GM23338 (cell line): Measurements from ENCODE around the gene PLEKHG4B. TPM values are rescaled to one million over a fixed set of nuclear protein-coding genes. Genes with fewer than 3 reads are reported as not detected.

Experiments
- ATAC-seq: fragments of 200-7000 bp; cut with Tn5 transposase; 3 replicates; pipeline ENCODE4 v1.9.1; 2020
- DNase-seq: peaks from one replicate; pipeline ENCODE4 v3.0.0-alpha.2; 2015; ENCODE audit warnings: low spot score
- H2AFZ ChIP-seq: fragments of 200-600 bp; sonication (generic); 2 replicates; pipeline ENCODE4 v1.8.0; 2016; ENCODE audit warnings: antibody characterized with exemption, mild to moderate bottlenecking, moderate library complexity
- H3F3A ChIP-seq: fragments of 200-600 bp; sonication (generic); replicated peaks from 2 replicates; pipeline ENCODE4 v1.8.0; 2017; ENCODE audit warnings: antibody characterized with exemption, mixed run types, low read depth
- H3K27ac ChIP-seq: fragments of 200-600 bp; sonication (generic); 2 replicates; pipeline ENCODE4 v1.6.1; 2016; ENCODE audit warnings: low read depth
- H3K27me3 ChIP-seq: fragments of 200-600 bp; sonication (generic); 2 replicates; pipeline ENCODE4 v1.8.0; 2016; ENCODE audit warnings: mild to moderate bottlenecking, mixed run types, moderate library complexity; ENCODE audit not compliant: insufficient read depth
- H3K36me3 ChIP-seq: fragments of 200-600 bp; sonication (generic); 2 replicates; pipeline ENCODE4 v1.8.0; 2016; ENCODE audit warnings: mild to moderate bottlenecking; ENCODE audit not compliant: insufficient read depth
- H3K4me1 ChIP-seq: fragments of 200-600 bp; sonication (generic); 2 replicates; pipeline ENCODE4 v1.8.0; 2016; ENCODE audit warnings: mild to moderate bottlenecking, moderate library complexity; ENCODE audit not compliant: insufficient read depth
- H3K4me2 ChIP-seq: fragments of 200-600 bp; sonication (generic); 2 replicates; pipeline ENCODE4 v1.7.1; 2017; ENCODE audit warnings: mixed run types
- H3K4me3 ChIP-seq: fragments of 200-600 bp; sonication (generic); 2 replicates; pipeline ENCODE4 v1.6.1; 2016; ENCODE audit warnings: mixed run types
- H3K79me2 ChIP-seq: fragments of 200-600 bp; sonication (generic); replicated peaks from 2 replicates; pipeline ENCODE4 v1.8.0; 2017; ENCODE audit warnings: mild to moderate bottlenecking; ENCODE audit not compliant: insufficient read depth
- H3K9me2 ChIP-seq: fragments of 200-600 bp; sonication (generic); 2 replicates; pipeline ENCODE4 v1.8.0; 2017; ENCODE audit not compliant: insufficient read depth
- H4K20me1 ChIP-seq: fragments of 200-600 bp; sonication (generic); replicated peaks from 2 replicates; pipeline ENCODE4 v1.8.0; 2017; ENCODE audit warnings: mild to moderate bottlenecking; ENCODE audit not compliant: insufficient read depth
- H3K27ac Mint-ChIP-seq: 2 replicates; pipeline ENCODE4 v1.8.0; 2020; ENCODE audit warnings: inconsistent platforms, mild to moderate bottlenecking, moderate library complexity, mixed read lengths
- H3K27me3 Mint-ChIP-seq: 3 replicates; pipeline ENCODE4 v1.8.0; 2022; ENCODE audit warnings: low read depth, mild to moderate bottlenecking, moderate library complexity, mixed read lengths, inconsistent platforms; ENCODE audit not compliant: insufficient read depth, poor library complexity
- H3K36me3 Mint-ChIP-seq: 3 replicates; pipeline ENCODE4 v1.8.0; 2021; ENCODE audit warnings: low read depth, mild to moderate bottlenecking, inconsistent platforms, moderate library complexity, mixed read lengths
- H3K4me1 Mint-ChIP-seq: 3 replicates; pipeline ENCODE4 v1.8.0; 2020; ENCODE audit warnings: mild to moderate bottlenecking, inconsistent platforms, mixed read lengths
- H3K4me3 Mint-ChIP-seq: 3 replicates; pipeline ENCODE4 v1.8.0; 2021; ENCODE audit warnings: moderate library complexity, mild to moderate bottlenecking, inconsistent platforms, mixed read lengths
- H3K9me3 Mint-ChIP-seq: 3 replicates; pipeline ENCODE4 v1.8.0; 2020; ENCODE audit warnings: moderate library complexity, mild to moderate bottlenecking, inconsistent platforms, mixed read lengths
- CREB1 ChIP-seq: fragments of 250-450 bp; sonication (Bioruptor Pico); IDR thresholded peaks from 2 replicates; pipeline ENCODE4 v1.5.0; 2020; ENCODE audit warnings: low read depth, mild to moderate bottlenecking, moderate library complexity
- CTCF ChIP-seq, 2 experiments: fragments of 200-600 bp in 1 of 2; sonication (generic) in 1 of 2; conservative IDR thresholded peaks; 2 replicates each; pipeline versions ENCODE4 v1.5.1 to v1.6.1; 2016 to 2017; ENCODE audit warnings: antibody characterized with exemption in 2 of 2, low read depth in 2 of 2, mild to moderate bottlenecking in 2 of 2, moderate library complexity in 1 of 2
- ETS1 ChIP-seq: IDR thresholded peaks from 2 replicates; pipeline ENCODE4 v1.6.1; 2016; ENCODE audit warnings: antibody characterized with exemption
- EZH2 ChIP-seq: fragments of 200-600 bp; sonication (generic); IDR thresholded peaks from one replicate; pipeline ENCODE4 v1.8.0; 2017; ENCODE audit warnings: antibody characterized with exemption, mild to moderate bottlenecking, low read depth; ENCODE audit not compliant: unreplicated experiment
- EZH2phosphoT487 ChIP-seq: fragments of 200-600 bp; sonication (generic); IDR thresholded peaks from one replicate; pipeline ENCODE4 v1.8.1; 2018; ENCODE audit warnings: antibody characterized with exemption; ENCODE audit not compliant: unreplicated experiment
- JUNB ChIP-seq: IDR thresholded peaks from one replicate; pipeline ENCODE4 v1.6.1; 2016; ENCODE audit warnings: antibody characterized with exemption; ENCODE audit not compliant: unreplicated experiment
- NANOG ChIP-seq: IDR thresholded peaks from 2 replicates; pipeline ENCODE4 v1.6.1; 2016; ENCODE audit warnings: antibody characterized with exemption, borderline replicate concordance
- POLR2AphosphoS5 ChIP-seq: IDR thresholded peaks from 2 replicates; pipeline ENCODE4 v1.6.1; 2016; ENCODE audit warnings: antibody characterized with exemption, low read depth
- REST ChIP-seq: IDR thresholded peaks from one replicate; pipeline ENCODE4 v1.6.1; 2018; ENCODE audit warnings: antibody characterized with exemption; ENCODE audit not compliant: unreplicated experiment
- STAT1 ChIP-seq: IDR thresholded peaks from one replicate; pipeline ENCODE4 v1.6.1; 2016; ENCODE audit warnings: antibody characterized with exemption; ENCODE audit not compliant: unreplicated experiment
- ZNF114 ChIP-seq: fragments of 250-450 bp; sonication (Bioruptor Pico); IDR thresholded peaks from 2 replicates; pipeline ENCODE4 v1.5.0; 2020; ENCODE audit warnings: mild to moderate bottlenecking, moderate library complexity
- ZNF331 ChIP-seq: fragments of 250-450 bp; sonication (Bioruptor Pico); IDR thresholded peaks from 2 replicates; pipeline ENCODE4 v1.5.0; 2020; ENCODE audit warnings: low read depth, mild to moderate bottlenecking, moderate library complexity
- ZNF462 ChIP-seq: fragments of 250-450 bp; sonication (Bioruptor Pico); IDR thresholded peaks from 2 replicates; pipeline ENCODE4 v1.5.0; 2020; ENCODE audit warnings: mild to moderate bottlenecking, moderate library complexity
- polyA plus RNA-seq: library from polyadenylated mRNA; unstranded; fragments of >200 nt; fragmentation: Nextera tagmentation; extraction: Ambion mirVana; gene quantifications from 2 replicates; pipeline ENCODE4 v1.2.1, GENCODE V29; 2016
- total RNA-seq: library from RNA; depleted of rRNA; stranded (reverse); fragments of >200 nt; shearing (Covaris generic); gene quantifications from 2 replicates; pipeline ENCODE4 v1.2.3, GENCODE V29; 2014

The PLEKHG4B gene
- total and polyA plus RNA-seq, 2 experiments from 2014 or later = 33.5 to 54.8 TPM

GRCh38 chr5:119486-120097, 27.6 kb downstream of the PLEKHG4B start:
- Histone ChIP-seq H3K9me2 (no peaks in the 10 kb centered on the region; the same call in 1 of the 2 replicates), H4K20me1 (no peaks in the 10 kb centered on the region; the same call in 1 of the 2 replicates), H3K4me2 (no peak overlapping the region), H3K27me3 (no peaks in the 10 kb centered on the region), H3K4me3 (no peak overlapping the region), H3K27ac (no peak overlapping the region), H3K79me2 (peaks cover 50% of the 10 kb centered on the region; the same call in 1 of the 2 replicates), H3K4me1 (no peaks in the 10 kb centered on the region), H2AFZ (no peak overlapping the region), H3F3A (no peaks in the 10 kb centered on the region), H3K36me3 (peaks cover 47% of the 10 kb centered on the region)
- Mint-ChIP-seq H3K4me3 (no peak overlapping the region), H3K9me3 (peaks cover 35% of the 10 kb centered on the region), H3K4me1 (no peaks in the 10 kb centered on the region), H3K27ac (no peak overlapping the region), H3K36me3 (peaks cover 98% of the 10 kb centered on the region), H3K27me3 (no peaks in the 10 kb centered on the region)
- ATAC-seq = no peak
- no peak for TF ChIP-seq REST
- TF ChIP-seq POLR2AphosphoS5 = no peak
- TF ChIP-seq NANOG = no peak
- no peak for TF ChIP-seq CTCF (conservative IDR thresholded peaks at IDR 0.05; ENCODE audit: low read depth in 2 of 2)
- no peak for TF ChIP-seq JUNB
- no peak for TF ChIP-seq ZNF331 (CRISPR knock-in tag)
- TF ChIP-seq ZNF114 (CRISPR knock-in tag) = no peak
- TF ChIP-seq EZH2phosphoT487 = no peak
- TF ChIP-seq EZH2 = no peak
- TF ChIP-seq ETS1 = no peak
- no peak for TF ChIP-seq ZNF462 (CRISPR knock-in tag)
- TF ChIP-seq STAT1 = no peak
- no peak for TF ChIP-seq CREB1
- DNase-seq = no peak
